SK-N-MC (cell line): ENCODE data around the gene SLC7A6OS.

Source experiments
- EZH2 ChIP-seq: fragments of 200-600 bp; sonication (generic); IDR thresholded peaks from one replicate; pipeline ENCODE4 v1.6.1; 2017; ENCODE audit warnings: antibody characterized with exemption
- FOXP2 ChIP-seq: optimal IDR thresholded peaks from 2 replicates; pipeline ENCODE3; 2011; ENCODE audit warnings: mild to moderate bottlenecking, moderate library complexity; ENCODE audit not compliant: insufficient read depth; ENCODE audit errors: extremely low read length, control extremely low read depth
- POLR2AphosphoS5 ChIP-seq: IDR thresholded peaks from 2 replicates; pipeline ENCODE4 v1.6.1; 2012; ENCODE audit warnings: mild to moderate bottlenecking, low read depth, low read length, borderline replicate concordance

DNA sequence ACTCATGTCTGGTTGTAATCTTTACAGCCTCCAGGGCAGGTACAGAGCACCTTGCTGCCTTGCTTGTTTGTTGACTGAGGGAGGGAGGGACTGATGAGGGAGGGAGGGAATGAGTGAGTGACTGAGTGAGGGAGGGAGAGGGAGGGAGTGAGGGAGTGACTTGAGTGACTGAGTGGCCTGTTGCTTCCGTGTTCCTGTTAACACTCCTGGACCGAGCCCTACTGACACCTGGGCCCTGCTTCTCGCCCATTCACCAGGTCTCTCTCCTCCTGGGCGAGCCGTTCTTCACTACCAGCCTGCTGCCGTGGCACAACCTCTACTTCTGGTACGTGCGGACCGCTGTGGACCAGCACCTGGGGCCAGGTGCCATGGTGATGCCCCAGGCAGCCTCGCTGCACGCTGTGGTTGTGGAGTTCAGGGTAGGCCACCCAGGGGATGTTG lies 41.3 kb upstream of the SLC7A6OS start:
- TF ChIP-seq EZH2 (no peak), POLR2AphosphoS5 (no peak), FOXP2 (no peak)
